HG03378 (cell line): ENCODE data around the gene SAMD4B.
"Not testable (repeated sequence)": the region's sequence is repeated elsewhere in the genome, so short reads cannot be mapped to it uniquely, and the experiment has no call there.

ENCODE experiments used
- ATAC-seq: cut with Tn5 transposase; IDR thresholded peaks from one replicate; pipeline ENCODE4 v1.9.1; 2021; ENCODE audit warnings: mild to moderate bottlenecking, moderate library complexity; ENCODE audit not compliant: unreplicated experiment

Gene SAMD4B

DNA sequence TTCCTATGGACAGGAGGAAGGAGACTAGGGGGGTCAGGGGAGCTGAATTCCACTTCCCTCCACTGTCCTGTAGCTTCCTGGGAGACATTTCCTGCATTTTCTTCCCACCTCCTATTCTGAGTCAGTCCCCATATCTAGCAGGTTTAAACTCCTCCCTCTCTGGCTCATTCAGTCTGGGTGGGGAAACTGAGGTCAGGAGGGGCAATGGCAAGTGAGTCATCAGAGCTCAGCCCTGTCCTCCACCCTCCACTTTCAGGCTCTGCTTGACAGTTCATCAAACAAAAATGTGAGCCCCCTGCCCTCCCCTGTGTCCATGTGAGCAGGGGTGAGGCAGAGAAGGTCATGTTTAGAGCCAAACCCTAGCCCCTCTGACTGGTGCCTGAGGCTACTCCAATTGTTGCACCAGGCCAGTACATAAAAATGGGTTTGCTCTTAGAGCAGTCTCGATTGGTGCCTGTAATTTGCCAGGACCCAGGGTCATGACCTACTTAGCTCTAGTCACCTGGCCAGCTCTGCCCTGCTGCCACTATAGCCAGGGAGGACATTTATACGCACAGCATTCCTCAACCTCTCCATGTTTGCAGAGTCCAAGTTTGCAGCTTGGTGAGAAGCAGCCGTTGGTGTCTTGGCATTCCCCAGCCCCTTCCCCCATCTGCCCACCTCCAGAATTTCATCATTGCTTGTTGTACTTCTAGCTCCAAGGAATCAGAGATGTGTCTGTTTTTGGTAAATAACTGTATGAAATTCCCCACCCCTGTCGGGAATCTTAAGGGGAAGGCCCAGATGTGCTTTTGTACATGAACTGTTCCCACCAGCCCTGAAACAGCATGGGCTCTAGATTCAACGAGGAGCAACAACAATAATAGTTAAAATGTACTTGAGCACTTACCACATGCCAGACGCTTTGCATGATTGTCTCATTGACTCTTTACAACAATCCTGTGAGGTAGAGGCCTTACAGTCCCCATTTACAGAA is 20.7 kb downstream of the SAMD4B start:
- no peak for ATAC-seq

DNA sequence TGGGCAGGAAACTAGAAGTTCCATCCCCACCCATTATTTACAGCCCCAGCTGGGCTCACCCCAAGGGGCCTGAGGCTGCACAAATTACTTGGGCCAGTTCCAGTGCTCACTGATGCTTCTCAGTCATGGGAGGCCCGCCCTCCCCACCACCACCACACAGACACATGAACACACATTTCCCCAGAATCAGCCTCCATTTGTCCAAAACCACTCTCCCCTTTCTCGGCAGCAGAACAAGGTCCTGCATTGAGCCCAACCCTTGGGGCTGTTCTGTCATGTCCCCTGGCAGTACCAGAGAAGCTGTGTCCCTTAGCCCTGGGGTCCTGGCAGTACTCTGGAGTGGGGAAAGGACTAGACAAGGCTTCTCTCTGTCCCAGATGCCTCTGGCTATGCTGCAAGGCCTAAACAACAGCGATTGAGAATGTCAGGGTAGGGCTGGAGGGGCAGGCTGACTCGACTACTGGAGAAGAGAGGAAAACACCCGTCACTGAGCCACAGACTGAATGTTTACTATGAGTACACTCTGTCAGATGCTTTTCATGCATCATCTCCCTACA is 21.8 kb downstream of the SAMD4B start:
- no peak for ATAC-seq

DNA sequence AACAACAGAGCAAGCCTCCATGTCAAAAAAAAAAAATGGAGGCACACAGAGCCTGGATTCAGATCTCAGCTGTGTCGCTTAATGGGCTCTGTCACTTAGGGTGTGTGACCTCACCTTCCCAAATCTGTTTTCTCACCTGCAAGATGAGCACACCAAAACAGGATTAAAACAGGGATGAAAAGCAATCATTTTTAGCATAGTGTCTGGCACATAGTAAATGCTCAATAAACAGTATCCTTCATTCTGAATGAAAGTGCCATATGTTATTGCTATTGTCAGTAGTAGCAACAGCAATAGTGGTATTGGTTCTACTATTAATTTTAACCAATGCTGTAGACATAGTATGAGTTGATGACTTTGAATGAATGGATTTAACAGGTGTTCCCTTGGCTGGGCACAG is 23.3 kb downstream of the SAMD4B start:
- no peak for ATAC-seq

DNA sequence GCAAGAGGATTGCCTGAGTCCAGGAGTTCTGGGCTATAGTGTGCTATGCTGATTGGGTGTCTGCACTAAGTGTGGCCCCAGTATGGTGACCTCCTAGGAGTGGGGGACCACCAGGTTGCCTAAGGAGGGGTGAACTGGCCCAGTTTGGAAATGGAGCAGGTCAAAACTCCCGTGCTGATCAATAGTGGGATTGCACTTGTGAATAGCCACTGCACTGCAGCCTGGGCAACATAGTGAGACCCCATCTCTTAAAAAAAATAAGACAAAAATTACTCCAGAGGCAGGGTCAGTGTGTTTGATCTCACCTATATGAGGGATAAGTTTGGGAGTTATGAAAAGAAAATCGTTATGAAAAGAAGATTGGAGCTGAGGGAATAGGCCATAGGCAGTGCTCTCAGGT is 27.0 kb downstream of the SAMD4B start:
- no peak for ATAC-seq

DNA sequence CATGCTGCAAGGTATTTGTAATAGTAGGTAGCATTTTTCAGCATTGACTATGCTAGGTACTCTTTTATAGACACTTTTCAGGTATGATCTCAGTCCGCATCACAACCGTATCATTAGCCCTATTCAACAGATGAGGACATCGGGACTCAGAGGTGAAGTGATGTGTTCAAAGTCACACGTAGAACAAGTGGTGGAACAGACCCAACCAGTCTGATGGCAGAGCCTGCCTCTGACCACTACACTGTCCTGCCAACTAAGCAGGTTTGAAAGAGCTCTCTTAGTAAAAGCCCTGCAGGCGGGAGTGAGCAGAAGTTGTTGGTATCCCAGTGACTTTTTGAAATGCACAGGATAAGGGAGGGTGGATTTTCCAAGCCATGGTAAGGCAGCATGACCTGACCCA is 28.5 kb downstream of the SAMD4B start:
- ATAC-seq = no peak

DNA sequence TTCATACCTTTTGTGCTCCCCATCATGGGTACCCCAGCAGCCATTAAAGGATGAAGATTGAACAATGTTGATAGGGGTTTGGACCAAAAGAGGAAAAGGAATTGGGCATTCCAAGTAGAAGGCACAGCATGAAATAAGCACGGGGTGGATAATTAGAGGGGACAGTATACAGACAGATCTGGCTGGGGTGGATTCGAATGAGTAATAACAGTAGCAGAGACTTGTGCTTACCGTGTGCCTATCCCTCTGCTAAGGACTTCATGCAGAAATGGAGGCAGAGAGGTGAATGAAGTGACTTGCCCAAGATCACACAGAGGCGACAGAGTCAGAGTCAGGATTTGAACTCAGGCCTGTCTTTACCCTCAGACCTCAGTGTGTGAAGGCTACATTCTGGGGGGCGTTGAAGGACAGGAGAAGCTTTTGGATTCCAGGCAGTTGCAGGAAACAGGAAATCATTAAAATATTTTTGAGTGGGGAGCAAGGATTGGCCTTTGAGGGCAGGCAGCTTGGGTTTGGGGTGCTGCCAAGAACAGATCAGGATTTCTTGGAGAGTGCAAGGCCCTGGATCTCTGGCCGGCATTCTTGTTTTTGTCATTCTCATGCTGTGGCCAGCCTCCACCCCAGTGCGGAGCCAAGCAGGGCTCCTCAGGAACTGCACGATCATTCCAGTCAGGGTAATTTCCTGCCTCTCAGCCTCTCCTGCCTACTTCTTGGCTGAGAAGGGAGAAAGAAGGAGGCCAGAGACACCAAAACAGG is 30.0 kb downstream of the SAMD4B start:
- no peak for ATAC-seq

DNA sequence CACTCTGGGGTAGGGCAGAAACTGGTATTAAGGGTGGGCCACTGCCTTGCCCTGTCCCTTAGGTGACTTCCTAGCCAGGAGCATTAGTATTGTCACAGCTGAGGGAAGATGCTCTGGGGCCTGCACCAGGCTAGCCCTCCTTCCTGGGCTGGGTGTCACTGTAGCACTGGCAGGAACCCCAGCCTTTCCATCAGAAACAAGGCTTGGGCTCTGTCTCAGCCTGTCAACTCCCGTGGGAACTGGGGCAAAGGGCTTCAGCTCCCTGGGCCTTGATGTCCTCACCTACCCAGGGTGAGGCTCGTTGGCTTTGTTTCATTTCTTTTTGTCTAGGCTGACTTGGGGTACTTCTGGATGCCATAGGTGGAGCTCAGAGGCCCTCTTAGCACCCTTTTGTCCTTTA is 30.7 kb downstream of the SAMD4B start:
- ATAC-seq = no peak

DNA sequence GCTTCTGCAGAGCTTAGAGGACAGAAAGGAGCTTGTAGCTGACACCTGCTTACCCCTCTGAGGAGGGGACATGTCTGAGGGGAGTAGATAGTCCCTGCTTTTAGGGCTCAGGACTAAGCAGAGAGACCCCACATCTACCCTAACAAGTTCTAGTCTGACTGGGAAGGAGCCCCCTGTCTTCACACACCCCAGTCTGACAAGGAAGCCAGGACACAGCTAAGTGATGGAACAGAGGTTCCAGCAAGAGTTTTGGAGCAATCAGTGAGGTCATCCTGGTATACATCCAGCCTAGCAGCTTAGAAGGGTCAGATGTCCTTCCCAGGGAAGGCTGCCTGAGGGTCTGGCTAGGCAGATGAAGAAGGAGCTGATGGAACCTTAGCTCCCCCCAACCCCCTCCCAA is 33.7 kb downstream of the SAMD4B start:
- ATAC-seq = no peak

DNA sequence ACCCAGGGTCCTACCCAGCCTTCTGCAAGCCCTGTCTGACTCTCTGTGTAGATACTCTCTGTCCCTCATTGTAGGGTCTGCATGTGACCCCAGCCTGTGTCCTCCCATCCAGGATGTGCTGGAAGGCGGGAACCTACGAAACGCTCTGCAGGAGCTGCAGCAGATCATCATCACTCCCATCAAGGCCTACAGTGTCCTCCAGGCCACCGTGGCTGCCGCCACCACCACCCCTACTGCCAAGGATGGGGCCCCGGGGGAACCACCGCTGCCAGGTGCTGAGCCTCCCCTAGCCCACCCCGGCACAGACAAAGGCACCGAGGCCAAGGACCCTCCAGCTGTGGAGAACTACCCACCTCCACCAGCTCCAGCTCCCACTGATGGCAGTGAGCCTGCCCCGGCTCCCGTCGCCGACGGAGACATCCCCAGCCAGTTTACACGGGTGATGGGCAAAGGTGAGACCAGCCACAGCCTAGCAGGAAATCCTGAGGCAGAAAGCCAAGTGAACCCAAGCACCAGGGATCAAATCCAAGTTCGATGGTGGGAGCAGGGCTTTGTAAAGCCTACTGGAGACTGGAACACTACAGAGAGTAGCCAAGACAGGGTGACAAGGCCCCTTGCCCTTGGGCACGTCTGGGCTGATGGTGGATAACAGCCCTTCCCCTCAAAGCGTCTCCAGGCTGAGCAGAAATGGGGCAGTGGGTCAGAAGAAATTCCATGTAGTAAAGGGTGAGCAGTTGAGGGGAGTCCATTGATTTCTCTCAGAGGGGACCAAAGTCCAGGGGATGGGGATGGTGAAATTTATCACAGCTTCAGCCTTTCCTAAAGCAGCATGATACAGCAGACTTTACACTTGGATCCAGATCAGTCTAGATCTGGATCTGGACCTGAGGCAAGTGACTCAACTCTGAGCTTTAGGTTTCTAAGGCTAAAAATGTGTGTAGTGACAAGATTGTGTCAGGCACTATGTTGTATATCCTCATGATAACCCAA is 35.4 kb downstream of the SAMD4B start:
- no peak for ATAC-seq

DNA sequence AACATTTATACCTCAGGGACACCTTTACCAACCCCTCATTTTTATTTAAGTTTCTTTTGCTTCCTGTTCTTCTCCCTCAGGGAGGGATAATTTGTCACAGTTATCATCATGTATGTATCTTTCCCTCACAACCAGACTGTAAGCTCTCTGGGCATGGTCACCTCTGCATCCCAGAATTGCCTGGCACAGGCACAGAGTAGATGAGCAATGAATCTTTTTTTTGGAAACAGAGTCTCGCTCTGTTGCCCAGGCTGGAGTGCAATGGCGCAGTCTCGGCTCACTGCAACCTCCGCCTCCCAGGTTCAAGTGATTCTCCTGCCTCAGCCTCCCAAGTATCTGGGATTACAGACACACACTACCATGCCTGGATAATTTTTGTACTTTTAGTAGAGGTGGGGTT is 37.1 kb downstream of the SAMD4B start:
- ATAC-seq = not testable (repeated sequence)

DNA sequence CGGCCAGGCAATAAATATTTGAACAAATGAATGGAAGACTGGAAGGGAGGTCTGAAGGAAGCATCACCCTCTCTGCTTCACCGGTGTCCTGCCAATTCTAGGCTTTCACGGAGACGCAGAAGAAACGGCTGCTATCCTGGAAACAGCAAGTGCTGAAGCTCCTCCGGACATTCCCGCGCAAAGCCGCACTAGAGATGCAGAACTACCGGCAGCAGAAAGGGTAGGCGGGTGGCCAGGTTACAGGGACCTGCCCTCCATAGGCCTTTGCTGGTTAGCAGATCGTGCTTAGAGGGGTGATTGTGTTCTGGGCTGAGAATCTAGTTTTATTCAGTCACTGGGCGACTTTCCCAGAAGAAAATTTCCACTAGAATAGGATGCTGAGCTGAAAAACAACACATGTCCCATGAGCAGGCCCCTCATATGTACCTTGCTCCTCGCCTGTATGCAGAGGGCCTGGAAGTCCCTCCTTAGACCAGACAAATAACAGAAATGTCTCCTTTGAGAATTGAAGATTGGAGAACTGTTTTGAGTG is 37.7 kb downstream of the SAMD4B start:
- ATAC-seq = no peak

DNA sequence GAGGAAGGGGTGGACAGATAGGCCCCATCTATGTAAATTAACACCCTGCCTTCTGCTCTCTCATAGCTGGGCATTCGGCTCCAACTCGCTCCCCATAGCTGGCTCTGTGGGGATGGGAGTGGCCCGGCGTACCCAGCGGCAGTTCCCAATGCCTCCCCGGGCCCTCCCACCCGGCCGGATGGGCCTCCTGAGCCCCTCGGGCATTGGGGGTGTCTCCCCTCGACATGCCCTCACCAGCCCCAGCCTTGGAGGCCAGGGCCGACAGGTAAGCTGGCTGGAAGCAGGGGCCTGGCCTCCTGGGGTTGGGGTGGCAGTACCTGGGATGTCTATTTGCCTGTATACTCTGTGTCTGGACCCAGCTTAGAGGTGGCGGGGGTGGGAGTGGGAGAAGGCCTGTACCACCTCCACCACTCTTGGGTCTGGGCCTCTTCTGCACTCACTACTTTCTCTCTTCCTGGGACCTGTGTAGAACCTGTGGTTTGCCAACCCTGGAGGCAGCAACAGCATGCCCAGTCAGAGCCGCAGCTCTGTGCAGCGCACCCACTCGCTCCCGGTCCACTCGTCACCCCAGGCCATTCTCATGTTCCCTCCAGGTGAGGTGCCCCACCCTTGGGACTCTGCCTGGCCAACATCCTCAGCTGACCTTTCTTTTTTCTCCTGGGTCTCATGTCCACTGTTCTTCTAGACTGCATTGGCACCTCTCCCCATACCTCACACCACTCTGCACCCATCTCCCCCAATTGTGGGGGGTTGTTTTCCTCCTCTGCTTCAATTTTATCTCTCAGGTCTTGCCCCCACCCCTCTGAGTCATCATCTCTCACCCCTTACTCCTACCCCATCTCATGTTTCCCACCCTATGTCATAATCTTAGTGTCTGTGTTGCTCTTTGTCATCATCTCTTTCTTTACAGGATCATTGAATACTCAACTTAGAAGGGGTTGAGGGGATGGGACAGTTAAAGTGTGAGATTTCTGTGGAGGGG is 38.6 kb downstream of the SAMD4B start:
- no peak for ATAC-seq

DNA sequence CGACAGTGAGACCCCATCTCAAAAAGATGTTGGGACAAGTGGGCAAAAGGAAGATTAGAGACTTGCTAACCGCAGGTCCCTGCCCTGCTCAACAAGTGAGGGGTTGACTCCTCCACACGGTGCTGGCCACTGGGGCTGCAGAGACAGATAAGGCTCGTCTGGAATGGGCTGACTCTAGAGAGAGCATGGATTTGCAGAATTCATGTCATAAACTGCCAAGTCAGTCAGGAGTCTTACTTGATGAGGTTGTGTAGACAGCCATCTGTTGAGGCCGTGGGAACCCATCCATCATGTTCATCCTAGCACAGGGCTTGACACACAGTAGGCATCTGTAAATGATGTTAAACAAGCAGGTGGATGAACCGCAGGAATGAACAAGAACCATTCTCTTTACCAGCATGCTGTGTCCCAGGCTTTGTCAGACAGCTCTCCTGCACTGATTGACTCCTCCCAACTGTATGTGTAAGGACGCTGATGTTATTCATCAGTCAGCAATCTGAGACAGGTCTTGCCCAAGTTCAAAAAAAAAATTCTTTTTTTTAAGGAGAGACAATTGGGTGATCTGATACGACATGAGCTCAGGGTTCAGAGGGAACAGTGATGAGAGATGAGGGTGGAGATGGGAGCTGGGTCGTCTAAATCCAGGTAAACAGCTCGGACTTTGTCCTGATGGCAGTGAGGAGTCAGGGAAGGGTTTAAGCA is 39.8 kb downstream of the SAMD4B start:
- ATAC-seq = no peak

DNA sequence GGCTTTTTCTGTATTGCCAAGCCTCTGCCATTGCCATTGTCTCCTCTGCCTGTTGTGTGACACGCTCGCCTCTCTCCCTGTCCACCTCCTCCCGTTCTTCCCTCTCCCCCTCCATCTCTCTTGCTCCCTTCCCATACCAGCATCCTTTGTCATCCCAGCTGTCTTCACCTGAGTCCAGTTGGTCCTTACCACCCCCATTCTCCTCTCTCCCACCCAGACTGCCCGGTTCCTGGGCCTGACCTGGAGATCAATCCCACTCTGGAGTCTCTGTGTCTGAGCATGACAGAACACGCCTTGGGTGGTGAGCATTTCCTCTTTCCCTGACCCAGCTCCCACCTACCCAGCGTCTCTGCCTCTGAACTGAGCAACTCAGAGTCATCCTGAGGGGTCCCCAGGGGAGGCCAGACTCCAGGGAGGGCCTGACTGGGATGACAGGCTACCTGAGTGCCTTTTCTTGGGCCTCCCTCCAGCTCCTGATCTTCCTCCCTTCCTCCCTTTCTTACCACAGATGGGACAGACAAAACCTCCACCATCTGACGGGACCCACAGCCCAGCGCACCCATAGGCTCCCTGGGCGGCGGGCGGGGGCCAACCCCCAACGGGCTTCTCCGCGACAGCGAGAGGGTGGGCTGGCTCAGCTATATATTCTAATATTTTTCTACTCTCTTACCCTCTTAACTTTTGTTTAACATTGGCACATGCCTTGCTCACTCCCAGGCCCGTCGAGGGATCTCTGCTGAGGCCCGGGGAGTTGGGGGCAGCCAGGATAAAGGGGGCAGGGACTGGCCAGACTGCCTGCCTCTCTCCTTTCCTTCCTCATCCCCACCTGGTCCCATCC is 41.0 kb downstream of the SAMD4B start:
- ATAC-seq = no peak

DNA sequence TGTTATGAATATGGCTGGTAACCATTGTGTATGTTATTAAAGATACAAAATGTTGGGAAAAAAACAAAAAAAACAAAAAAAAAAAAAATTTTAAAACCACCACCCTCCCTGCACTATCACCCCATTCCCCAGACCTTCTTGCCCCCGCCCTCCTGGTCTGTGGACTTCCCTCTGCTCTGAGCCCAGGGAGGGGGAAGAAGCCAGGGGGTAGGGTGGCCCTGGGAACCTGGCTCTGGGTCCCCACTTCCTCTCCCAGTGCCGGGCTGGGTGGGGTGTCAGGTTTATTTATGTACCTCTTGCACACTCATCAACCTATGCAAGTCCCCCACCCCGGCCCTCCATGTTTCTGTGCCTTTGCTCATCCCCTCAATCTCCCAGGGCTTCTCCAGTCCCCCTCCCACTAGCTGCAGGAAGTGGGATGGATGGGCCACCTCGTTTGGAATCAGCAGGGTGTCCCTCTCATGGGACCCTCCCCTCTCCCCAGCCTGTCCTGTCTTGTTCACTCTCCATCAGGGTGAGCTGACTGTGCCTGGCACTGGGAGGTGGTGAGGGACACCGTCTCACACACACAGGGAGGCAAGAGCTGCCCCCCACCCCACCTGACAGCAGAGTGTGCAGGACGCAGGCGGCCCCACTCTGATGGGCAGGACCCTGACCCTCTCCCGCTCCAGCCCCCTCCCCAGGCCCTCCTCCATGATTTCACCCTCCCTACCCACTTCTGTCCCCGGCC is 42.8 kb downstream of the SAMD4B start:
- ATAC-seq = no peak

DNA sequence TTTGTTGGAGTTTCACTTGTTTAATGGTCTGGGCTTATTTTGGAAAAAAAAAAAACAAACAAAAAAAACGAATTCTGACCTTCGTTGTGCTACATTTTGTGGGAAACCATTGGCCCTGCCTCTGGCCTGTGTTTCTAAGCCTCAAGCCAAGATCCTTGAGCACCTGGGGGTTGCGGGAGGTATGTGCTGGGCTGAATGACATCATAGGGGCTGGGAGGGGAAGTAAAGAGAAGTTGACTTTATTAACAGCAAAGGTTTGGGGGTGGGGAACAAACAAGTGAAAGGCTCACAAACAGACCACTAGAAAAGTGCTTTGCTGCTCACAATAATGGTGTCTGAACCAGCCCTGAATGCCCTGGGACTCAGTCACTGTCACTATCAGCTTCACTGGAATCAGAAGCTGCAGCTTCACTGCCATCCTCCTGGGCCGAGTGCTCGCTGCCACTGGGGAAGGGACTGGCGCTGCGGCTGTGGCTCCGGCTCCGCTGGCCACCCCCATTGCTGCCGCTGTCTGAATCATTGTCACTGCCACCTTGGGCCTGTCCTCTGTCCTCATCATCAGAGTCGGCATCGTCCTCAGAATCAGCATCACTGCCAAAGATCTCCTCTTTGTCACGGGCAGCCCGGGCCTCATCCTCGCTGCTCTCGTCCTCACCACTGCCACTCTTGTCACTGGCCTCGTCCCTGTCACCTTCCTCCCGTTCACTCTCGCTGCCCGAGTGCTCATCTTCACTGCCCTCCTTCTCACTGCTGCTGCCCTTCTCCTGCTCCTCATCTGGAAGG is 43.6 kb downstream of the SAMD4B start:
- ATAC-seq = no peak
